Kasumi-1 (cell line): ENCODE results near the gene LGSN.
"Not testable (repeated sequence)": the region's sequence is repeated elsewhere in the genome, so short reads cannot be mapped to it uniquely, and the experiment has no call there.

Experiments
- DNase-seq, 2 experiments: peaks; one replicate each; lab custom pipeline; 2025; lab: John Stamatoyannopoulos, UW

Gene LGSN

GRCh38 chr6:63306420-63306819 lies 13.4 kb downstream of the LGSN start:
- no peak for DNase-seq

DNA sequence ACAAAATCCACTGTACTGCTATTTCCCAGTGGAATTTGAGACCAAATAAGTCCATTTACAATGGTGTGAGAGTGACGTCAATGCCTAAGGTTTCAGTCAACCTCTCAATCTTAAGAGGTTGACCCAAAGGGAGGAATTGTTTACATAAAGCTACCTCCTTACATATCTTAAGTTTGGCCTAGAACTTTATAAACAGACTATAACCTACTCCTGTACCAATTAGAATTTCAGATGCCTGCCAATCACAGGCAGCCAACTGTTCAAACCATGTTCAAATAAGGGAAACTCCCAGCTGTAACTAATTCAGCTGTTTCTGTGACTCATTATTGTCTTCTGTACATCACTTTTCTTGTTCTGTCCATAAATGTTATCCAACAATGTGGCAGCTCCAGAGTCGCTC lies 14.5 kb downstream of the LGSN start:
- no peak for DNase-seq

DNA sequence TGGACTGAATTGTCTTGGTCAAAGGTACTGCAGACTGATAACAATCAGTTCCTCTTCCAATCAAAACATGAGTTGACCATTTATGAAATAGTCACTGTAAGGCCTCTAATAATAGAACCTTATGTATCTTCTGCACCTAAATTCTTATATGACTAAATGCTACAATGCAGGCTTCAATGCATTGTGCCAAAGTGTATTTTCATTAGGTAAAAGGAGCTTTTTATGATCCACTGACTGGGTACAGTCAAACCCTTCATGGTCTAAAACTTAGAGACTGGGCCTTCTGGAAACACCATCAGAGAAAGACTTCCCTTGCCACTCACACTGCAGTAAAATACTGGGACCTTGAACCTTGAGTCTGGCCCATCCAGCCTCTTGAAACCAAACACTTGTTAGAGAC lies 16.3 kb downstream of the LGSN start:
- no peak for DNase-seq

DNA sequence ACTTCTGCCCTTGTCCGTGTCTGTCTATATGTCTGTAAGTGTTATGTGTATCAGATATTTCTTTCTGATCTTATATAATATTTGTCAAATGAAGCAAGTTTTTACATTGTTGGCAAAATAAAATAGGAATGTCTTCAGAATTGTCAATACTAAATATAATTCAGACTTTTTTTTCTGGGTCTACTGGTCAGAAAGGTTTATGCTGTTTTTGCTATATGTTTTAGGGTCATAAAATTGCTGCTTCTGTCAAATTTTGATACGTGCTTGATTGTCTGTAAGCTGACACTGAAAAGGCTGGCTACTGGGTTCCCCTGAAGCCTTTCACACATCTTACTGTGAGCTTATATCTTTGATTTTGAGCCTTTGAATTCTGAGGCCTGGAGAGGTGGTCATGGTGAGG lies 20.1 kb downstream of the LGSN start:
- no peak for DNase-seq

DNA sequence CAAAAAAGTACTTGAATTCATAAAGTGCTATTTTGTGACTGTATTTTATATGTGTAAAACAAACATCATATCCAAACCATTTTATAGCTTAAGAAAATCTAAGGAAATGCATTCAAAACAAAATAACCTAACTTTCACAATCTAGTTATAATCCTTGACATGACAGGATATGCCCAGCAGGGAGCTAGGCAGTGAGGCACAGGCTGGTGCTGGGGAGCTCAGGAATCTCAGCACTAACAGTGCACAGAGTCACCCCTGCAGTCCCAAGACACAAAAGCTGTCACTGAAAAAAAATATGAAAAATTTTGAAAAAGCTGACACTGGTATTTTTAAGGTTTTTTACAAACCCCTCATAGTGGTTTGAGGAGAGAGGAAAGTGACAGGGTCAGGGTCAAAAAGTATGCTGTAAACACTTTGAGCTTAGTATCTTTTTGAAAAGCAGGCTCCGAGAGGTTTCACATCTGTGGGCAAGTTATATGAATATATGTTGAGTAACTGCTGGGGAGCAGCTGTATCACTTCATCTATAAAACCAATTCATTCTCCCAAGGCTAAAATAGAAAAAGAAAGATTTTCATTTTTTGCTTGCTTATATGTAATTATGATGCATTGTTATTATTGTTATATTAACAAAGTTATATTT lies 24.1 kb downstream of the LGSN start:
- DNase-seq = peak in 1 of 2 experiments; percentile 11

DNA sequence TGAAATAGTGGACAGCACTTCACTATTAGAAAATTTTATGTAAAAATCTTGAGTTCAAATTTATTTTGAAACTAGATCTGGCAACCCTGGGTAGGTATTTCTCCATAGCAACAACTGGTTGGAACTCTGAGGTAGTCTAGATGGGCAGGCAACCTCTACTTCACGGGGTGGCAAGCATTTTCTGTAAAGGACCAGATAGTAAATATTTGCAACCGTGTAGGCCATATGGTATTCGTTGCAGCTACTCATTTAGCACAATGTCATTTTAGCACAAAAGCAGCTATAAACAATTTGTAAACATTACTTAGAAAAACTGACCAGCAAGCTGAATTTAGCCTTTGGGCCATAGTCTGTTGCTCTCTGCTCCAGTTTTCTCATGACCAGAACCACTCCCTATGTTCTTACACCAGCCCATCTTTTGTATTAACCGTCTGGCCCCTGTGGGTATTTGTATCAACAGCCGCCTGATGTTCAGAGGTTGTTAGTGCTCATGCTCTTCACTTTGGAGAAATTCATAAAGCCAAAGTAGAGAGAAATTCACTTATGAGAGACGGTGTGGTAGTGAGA lies 29.2 kb downstream of the LGSN start:
- no peak for DNase-seq

GRCh38 chr6:63289269-63289872 lies 30.4 kb downstream of the LGSN start:
- DNase-seq = no peak

GRCh38 chr6:63280639-63281180 lies 39.1 kb downstream of the LGSN start:
- DNase-seq = no peak

- DNase-seq = no peak
These were observed 40.9 kb downstream of the LGSN start for GRCh38 chr6:63278916-63279315.

DNA sequence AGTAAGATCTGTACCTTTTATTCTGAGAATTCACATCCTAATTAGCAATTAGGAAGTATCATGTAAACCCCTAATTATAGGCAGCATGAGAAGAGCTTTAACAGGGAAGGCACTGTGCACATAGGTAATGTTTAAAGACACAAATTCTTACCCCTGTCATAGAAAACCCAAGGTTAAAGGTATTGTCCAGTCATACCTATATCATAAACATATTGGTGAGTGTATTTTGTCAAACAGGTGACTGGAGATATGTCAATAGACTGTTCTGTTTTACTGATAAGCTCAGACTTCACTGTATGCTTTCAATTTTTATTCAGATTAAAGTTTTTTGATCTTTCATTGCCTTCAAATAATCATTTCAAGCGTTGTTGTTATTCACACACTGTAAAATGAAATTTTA lies 43.8 kb downstream of the LGSN start:
- no peak for DNase-seq

DNA sequence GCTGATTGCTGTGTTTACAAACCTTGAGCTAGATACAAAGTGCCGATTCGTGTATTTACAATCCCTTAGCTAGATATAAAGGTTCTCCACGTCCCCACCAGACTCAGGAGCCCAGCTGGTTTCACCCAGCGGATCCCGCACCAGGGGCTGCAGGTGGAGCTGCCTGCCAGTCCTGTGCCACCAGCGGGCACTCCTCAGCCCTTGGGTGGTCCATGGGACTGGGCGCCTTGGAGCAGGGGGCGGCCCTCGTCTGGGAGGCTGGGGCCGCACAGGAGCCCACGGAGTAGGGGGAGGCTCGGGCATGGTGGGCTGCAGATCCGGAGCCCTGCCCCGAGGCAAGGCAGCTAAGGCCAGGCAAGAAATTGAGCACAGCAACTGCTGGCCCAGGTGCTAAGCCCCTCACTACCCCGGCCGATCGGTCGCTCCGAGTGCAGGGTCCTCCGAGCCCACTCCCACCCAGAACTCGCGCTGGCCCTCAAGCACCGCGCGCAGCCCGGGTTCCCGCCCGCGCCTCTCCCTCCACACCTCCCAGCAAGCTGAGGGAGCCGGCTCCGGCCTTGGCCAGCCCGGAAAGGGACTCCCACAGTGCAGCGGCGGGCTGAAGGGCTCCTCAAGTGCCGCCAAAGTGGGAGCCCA lies 44.9 kb downstream of the LGSN start:
- DNase-seq = not testable (repeated sequence)

- DNase-seq = peak; percentile 39 to 69
These were observed 47.4 kb downstream of the LGSN start for GRCh38 chr6:63272397-63272796.

DNA sequence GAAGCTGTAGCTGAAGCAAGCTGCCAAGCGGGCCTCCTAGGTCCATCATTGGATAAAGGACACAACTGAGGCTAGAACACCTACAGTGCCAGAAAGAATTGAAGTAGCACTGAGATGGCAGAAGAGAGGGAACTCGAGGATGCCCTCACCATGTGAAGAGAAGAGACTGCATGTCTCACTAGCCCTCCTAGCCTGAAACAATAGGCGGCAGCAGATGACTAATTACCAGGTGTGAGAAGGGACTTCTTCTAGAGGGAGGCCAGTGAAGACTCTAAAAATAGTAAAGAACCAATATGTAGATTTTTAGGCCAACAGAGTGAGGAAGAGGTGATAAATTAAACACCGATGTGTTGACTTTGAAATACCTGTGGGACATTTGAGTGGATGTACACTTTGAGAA lies 50.3 kb downstream of the LGSN start:
- DNase-seq = no peak

GRCh38 chr6:63268574-63268973 lies 51.2 kb downstream of the LGSN start:
- DNase-seq = no peak

DNA sequence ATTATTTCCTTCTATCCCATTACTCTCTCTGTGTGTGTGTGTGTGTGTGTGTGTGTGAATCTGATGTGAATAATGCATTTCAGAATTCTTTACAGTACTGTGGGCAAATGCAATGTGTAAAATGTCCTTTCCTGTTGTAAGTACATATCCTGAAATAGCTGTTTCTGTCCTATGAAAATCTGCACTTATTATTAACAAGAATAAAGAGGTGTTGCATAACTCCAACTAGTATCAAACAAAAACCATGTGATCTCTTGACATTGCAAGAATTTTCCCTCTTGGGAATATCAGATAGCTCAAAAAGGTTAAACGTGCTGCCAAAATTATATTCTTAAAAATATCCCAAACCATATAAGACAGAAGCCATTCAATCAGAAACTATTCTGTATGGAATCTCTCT lies 52.0 kb downstream of the LGSN start:
- DNase-seq = no peak

GRCh38 chr6:63267046-63267445 lies 52.7 kb downstream of the LGSN start:
- no peak for DNase-seq

DNA sequence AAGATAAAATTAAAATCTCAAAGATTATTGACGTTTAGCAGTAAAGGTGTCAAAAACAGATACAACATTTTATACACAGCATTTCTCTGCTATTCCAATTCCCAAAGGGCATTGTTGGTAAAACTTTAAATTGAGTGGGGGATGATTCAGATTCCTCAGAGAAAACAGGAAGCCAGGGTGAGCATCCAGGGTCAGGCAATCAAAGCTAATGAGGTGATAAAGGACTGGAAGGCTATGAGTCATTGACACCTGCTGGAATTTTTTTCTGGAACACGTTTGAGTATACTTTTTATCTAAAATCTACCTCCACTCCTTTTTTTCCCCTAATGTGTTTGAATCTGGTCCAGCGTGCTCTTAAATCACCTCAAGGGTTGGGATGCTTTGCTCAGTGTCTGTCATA lies 56.3 kb downstream of the LGSN start:
- DNase-seq = no peak

- no peak for DNase-seq
These were observed 58.0 kb downstream of the LGSN start for GRCh38 chr6:63261820-63262219.

DNA sequence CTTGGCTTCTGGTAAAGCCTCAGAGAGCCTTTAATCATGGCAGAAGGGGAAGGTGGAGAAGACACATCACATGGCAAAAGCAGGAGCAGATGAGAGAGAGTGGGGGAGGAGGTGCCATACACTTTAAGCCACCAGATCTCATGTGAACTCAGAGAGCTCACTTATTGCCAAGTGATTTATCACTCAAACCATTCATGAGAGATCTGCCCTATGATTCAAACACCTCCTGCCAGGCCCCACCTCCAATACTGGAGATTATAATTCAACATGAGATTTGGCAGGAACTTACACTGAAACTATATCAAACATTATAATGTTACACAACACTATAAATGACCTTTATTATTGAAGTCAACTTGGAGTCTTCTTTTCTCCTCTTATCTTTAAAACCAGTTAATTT lies 60.6 kb downstream of the LGSN start:
- DNase-seq = no peak

- no peak for DNase-seq
These were observed 69.8 kb downstream of the LGSN start for GRCh38 chr6:63249875-63250482.

- DNase-seq = no peak
These were observed 73.2 kb downstream of the LGSN start for GRCh38 chr6:63246581-63246980.

- peak; percentile 18 to 28 for DNase-seq
These were observed 73.9 kb downstream of the LGSN start for GRCh38 chr6:63245909-63246308.

DNA sequence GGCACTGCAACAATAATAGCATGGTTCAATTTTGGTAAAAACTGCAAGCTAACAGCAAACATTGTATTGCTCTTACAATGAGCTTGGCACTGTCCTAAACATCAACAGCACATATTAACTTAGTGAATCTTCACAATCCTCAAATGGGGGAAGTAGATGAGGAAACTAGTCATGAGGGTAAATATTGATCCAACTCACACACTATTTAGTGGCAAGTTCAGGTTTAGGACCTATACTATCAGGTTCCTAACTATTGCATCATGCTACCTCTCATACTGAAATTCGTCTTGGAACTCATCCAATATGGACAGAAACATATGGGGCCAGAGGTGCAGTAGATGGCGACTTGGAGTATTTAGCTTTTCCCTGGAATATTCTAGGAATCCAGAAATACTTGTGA lies 74.4 kb downstream of the LGSN start:
- DNase-seq = no peak
